HepG2 (cell line): ENCODE data around the gene RFFL. TPM values are rescaled to one million over a fixed set of nuclear protein-coding genes. Genes with fewer than 3 reads are reported as not detected.

ENCODE experiments used
- ATF4 ChIP-seq, 2 experiments: fragments of 450-650 bp in 1 of 2; sonication (generic) in 1 of 2; formaldehyde crosslinking; IDR thresholded peaks; 2 replicates each; pipeline versions ENCODE4 v1.5.0 to v1.8.0; 2020 to 2022; ENCODE audit warnings: mild to moderate bottlenecking in 1 of 2, missing genetic modification reagents in 1 of 2
- BCL6 ChIP-seq: IDR thresholded peaks from 2 replicates; pipeline ENCODE4 v1.6.1; 2016; ENCODE audit warnings: missing genetic modification reagents, missing compliant biosample characterization
- FOXK1 ChIP-seq: sonication (generic); formaldehyde crosslinking; IDR thresholded peaks from 2 replicates; pipeline ENCODE4 v1.4.0; 2020; ENCODE audit warnings: low read depth, missing genetic modification reagents, borderline replicate concordance
- HDAC2 ChIP-seq: sonication (generic); formaldehyde crosslinking; IDR thresholded peaks from 2 replicates; pipeline ENCODE4 v1.4.0; 2020; ENCODE audit warnings: missing genetic modification reagents
- HNF4A ChIP-seq: sonication (generic); formaldehyde crosslinking; IDR thresholded peaks from 2 replicates; pipeline ENCODE4 v1.4.0; 2020; ENCODE audit warnings: missing genetic modification reagents
- KAT8 ChIP-seq: IDR thresholded peaks from 2 replicates; pipeline ENCODE4 v1.6.1; 2016; ENCODE audit warnings: missing genetic modification reagents, missing compliant biosample characterization
- LCORL ChIP-seq, 2 experiments: fragments of 450-650 bp in 1 of 2; sonication (generic) in 1 of 2; formaldehyde crosslinking in 1 of 2; IDR thresholded peaks; 2 replicates each; pipeline versions ENCODE4 v1.5.0 to v1.6.1; 2017 to 2020; ENCODE audit warnings: antibody characterized with exemption in 1 of 2, missing genetic modification reagents in 1 of 2
- MLX ChIP-seq: IDR thresholded peaks from 2 replicates; pipeline ENCODE4 v1.6.1; 2016
- MYC ChIP-seq: sonication (generic); formaldehyde crosslinking; IDR thresholded peaks from 2 replicates; pipeline ENCODE4 v1.9.0; 2021; ENCODE audit warnings: missing genetic modification reagents, borderline replicate concordance
- NFIC ChIP-seq: IDR thresholded peaks from 2 replicates; pipeline ENCODE4 v1.6.1; 2012; ENCODE audit warnings: mild to moderate bottlenecking, low read length, inconsistent platforms
- NONO ChIP-seq, 2 experiments: fragments of 450-650 bp in 1 of 2; sonication (generic) in 1 of 2; formaldehyde crosslinking in 1 of 2; IDR thresholded peaks in 1 of 2; conservative IDR thresholded peaks in 1 of 2; 2 replicates each; pipeline versions ENCODE4 v1.6.1 to v1.8.0; 2017 to 2022; ENCODE audit warnings: mild to moderate bottlenecking in 1 of 2, missing genetic modification reagents in 1 of 2, moderate library complexity in 1 of 2
- NR2F6 ChIP-seq, 2 experiments: IDR thresholded peaks; 2 replicates each; pipeline ENCODE4 v1.6.1; 2016; ENCODE audit warnings: antibody characterized with exemption in 1 of 2, mild to moderate bottlenecking in 1 of 2
- NRL ChIP-seq: sonication (generic); formaldehyde crosslinking; IDR thresholded peaks from 2 replicates; pipeline ENCODE4 v1.5.0; 2020; ENCODE audit warnings: missing genetic modification reagents, mild to moderate bottlenecking, moderate library complexity, borderline replicate concordance
- PHF21A ChIP-seq: sonication (generic); formaldehyde crosslinking; IDR thresholded peaks from 2 replicates; pipeline ENCODE4 v1.5.0; 2020; ENCODE audit warnings: mild to moderate bottlenecking, missing genetic modification reagents
- RARA ChIP-seq: IDR thresholded peaks from 2 replicates; pipeline ENCODE4 v1.6.1; 2016; ENCODE audit warnings: missing genetic modification reagents, missing compliant biosample characterization
- SAP130 ChIP-seq: IDR thresholded peaks from 2 replicates; pipeline ENCODE4 v1.6.1; 2016; ENCODE audit warnings: low read depth
- SNRNP70 ChIP-seq: fragments of 200-400 bp; formaldehyde crosslinking; IDR thresholded peaks from 2 replicates; pipeline ENCODE4 v1.6.1; 2017; ENCODE audit warnings: mild to moderate bottlenecking, low read depth, low read length, moderate library complexity
- SOX13 ChIP-seq, 3 experiments: fragments of 450-650 bp in 1 of 3; sonication (generic) in 1 of 3; formaldehyde crosslinking in 1 of 3; IDR thresholded peaks in 2 of 3; conservative IDR thresholded peaks in 1 of 3; 2 replicates each; pipeline versions ENCODE4 v1.5.0 to v1.6.1; 2016 to 2020; ENCODE audit warnings: antibody characterized with exemption in 1 of 3, mild to moderate bottlenecking in 1 of 3, missing compliant biosample characterization in 1 of 3, missing genetic modification reagents in 1 of 3, moderate library complexity in 1 of 3
- SOX6 ChIP-seq, 2 experiments: fragments of 450-650 bp in 1 of 2; sonication (generic) in 1 of 2; formaldehyde crosslinking in 1 of 2; IDR thresholded peaks; 2 replicates each; pipeline versions ENCODE4 v1.4.0 to v1.6.1; 2017 to 2020; ENCODE audit warnings: antibody characterized with exemption in 1 of 2, mild to moderate bottlenecking in 1 of 2, missing genetic modification reagents in 1 of 2
- TCF7 ChIP-seq: sonication (generic); IDR thresholded peaks from 2 replicates; pipeline ENCODE4 v1.6.1; 2016; ENCODE audit warnings: antibody characterized with exemption, low read depth
- TFAP4 ChIP-seq: sonication (generic); IDR thresholded peaks from 2 replicates; pipeline ENCODE4 v1.6.1; 2016; ENCODE audit warnings: low read depth, borderline replicate concordance
- ZNF7 ChIP-seq: IDR thresholded peaks from 2 replicates; pipeline ENCODE4 v1.6.1; 2016; ENCODE audit warnings: missing biosample characterization, missing genetic modification reagents
- ZNF772 ChIP-seq: sonication (generic); formaldehyde crosslinking; IDR thresholded peaks from 2 replicates; pipeline ENCODE4 v1.5.0; 2020; ENCODE audit warnings: mild to moderate bottlenecking, missing genetic modification reagents
- polyA plus RNA-seq, 8 experiments: library from polyadenylated mRNA; depleted of rRNA in 3 of 8; stranded (reverse) in 7 of 8; unstranded in 1 of 8; fragments of >200 nt; fragmentation: Illumina TruSeq in 4 of 8; extraction: Trizol in 4 of 8; gene quantifications; 2 replicates each; pipeline versions ENCODE4 v1.2.1 to v1.2.3, GENCODE V29; 2011 to 2016; ENCODE audit warnings: low read depth in 4 of 8, missing spikeins in 1 of 8, mixed read lengths in 1 of 8; ENCODE audit not compliant: insufficient read depth in 1 of 8
- total RNA-seq, 5 experiments: library from RNA; depleted of rRNA; stranded (reverse); fragments of >200 nt; fragmentation: Illumina TruSeq; extraction: Trizol; gene quantifications; 2 replicates each; pipeline ENCODE4 v1.2.3, GENCODE V29; 2016; ENCODE audit warnings: low read depth in 1 of 5
- TF ChIP-seq, protein P1 (sequence below): IDR thresholded peaks from 2 replicates; pipeline ENCODE4 v1.6.1; 2012; ENCODE audit warnings: inconsistent platforms
- TF ChIP-seq, protein P2 (sequence below): sonication (generic); formaldehyde crosslinking; IDR thresholded peaks from 2 replicates; pipeline ENCODE4 v1.9.0; 2021; ENCODE audit warnings: missing genetic modification reagents, borderline replicate concordance

RFFL gene
- total and polyA plus RNA-seq, 2 of the 13 experiments (the other 11 are each of a cell fraction or from before 2014, with no cell fraction given): 24.3 to 48.6 TPM

DNA sequence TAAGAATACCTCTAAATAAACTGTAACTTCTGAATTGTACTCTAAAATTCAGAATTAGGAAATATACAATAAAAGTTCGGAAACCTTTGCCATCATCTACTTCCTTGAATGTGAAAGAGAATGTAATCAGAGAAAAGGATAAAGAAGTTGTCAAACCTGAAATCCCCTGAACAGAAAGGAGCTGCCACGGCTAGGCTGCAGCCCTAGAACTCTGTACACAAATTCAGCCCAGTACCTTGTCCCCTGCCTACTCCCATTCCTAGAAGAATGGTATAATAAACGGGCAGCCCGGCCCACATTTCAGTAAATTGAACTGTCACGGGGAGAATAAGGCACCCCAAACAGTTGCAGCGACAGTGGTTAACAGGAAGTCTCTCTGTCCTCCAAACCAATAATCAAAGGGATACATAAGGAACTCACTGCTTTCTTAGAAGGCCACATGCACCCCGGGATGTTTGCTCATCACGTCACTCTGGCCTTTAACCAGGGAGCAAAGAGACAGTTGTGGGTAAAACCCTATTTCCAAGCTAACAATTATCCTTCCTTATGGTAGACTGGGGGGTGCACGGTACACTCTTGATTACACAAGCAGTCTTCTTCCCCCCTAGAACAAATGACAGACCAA lies 24.3 kb upstream of the RFFL start (continued):
- TF ChIP-seq RARA (CRISPR knock-in tag): peak; percentile 55
- no peak for TF ChIP-seq ZNF7 (CRISPR knock-in tag)
- no peak for TF ChIP-seq SNRNP70
- TF ChIP-seq SOX6 (IDR thresholded peaks at IDR 0.05): no peak
- TF ChIP-seq SOX6 (CRISPR knock-in tag; IDR thresholded peaks at IDR 0.05): no peak
- TF ChIP-seq NR2F6 (IDR thresholded peaks at IDR 0.05): peak; percentile 20; the same call in 1 of the 2 replicates
- TF ChIP-seq NR2F6 (CRISPR knock-in tag; IDR thresholded peaks at IDR 0.05): no peak
- 0 out of 2 replicates have a peak, but pooled peaks have one; percentile 27 for TF ChIP-seq HDAC2
- TF ChIP-seq FOXK1 (CRISPR knock-in tag): 0 out of 2 replicates have a peak, but pooled peaks have one; percentile 21
- TF ChIP-seq MLX (CRISPR knock-in tag): 0 out of 2 replicates have a peak, but pooled peaks have one; percentile 32
- TF ChIP-seq TCF7: peak; percentile 23; the same call in 1 of the 2 replicates
- TF ChIP-seq, protein P1, sequence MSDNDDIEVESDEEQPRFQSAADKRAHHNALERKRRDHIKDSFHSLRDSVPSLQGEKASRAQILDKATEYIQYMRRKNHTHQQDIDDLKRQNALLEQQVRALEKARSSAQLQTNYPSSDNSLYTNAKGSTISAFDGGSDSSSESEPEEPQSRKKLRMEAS: peak; percentile 46; the same call in 1 of the 2 replicates
- TF ChIP-seq NFIC: 0 out of 2 replicates have a peak, but pooled peaks have one; percentile 10
- no peak for TF ChIP-seq NONO (IDR thresholded peaks at IDR 0.05)
- TF ChIP-seq NONO (CRISPR knock-in tag; conservative IDR thresholded peaks at IDR 0.05): no peak
- 0 out of 2 replicates have a peak, but pooled peaks have one; percentile 10 for TF ChIP-seq TFAP4
- TF ChIP-seq SAP130: peak; percentile 71
- TF ChIP-seq ZNF772 (CRISPR knock-in tag): no peak
- TF ChIP-seq LCORL (IDR thresholded peaks at IDR 0.05): no peak
- TF ChIP-seq LCORL (CRISPR knock-in tag; IDR thresholded peaks at IDR 0.05): 0 out of 2 replicates have a peak, but pooled peaks have one; percentile 6
- 0 out of 2 replicates have a peak, but pooled peaks have one; percentile 4 for TF ChIP-seq KAT8 (CRISPR knock-in tag)
- TF ChIP-seq, protein P2, sequence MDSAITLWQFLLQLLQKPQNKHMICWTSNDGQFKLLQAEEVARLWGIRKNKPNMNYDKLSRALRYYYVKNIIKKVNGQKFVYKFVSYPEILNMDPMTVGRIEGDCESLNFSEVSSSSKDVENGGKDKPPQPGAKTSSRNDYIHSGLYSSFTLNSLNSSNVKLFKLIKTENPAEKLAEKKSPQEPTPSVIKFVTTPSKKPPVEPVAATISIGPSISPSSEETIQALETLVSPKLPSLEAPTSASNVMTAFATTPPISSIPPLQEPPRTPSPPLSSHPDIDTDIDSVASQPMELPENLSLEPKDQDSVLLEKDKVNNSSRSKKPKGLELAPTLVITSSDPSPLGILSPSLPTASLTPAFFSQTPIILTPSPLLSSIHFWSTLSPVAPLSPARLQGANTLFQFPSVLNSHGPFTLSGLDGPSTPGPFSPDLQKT (CRISPR knock-in tag): no peak
- TF ChIP-seq BCL6 (CRISPR knock-in tag): peak; percentile 73
- peak; percentile 67 for TF ChIP-seq HNF4A
- TF ChIP-seq NRL (CRISPR knock-in tag): no peak
- 0 out of 2 replicates have a peak, but pooled peaks have one; percentile 5 for TF ChIP-seq MYC (CRISPR knock-in tag)
- no peak for TF ChIP-seq ATF4 (CRISPR knock-in tag; IDR thresholded peaks at IDR 0.05)
- TF ChIP-seq SOX13 (IDR thresholded peaks at IDR 0.05): no peak
- peak in 1 of 2 experiments; percentile 21; a peak in 1 of 4 replicates for TF ChIP-seq SOX13 (CRISPR knock-in tag; conservative IDR thresholded peaks at IDR 0.05 in 1 of 2, IDR thresholded peaks at IDR 0.05 in 1 of 2)
- 0 out of 2 replicates have a peak, but pooled peaks have one; percentile 26 for TF ChIP-seq PHF21A
